H1 (cell line): ENCODE measurements around the gene PLD2. TPM values are rescaled to one million over a fixed set of nuclear protein-coding genes. Genes with fewer than 3 reads are reported as not detected.

ENCODE experiments used
- CTCF ChIA-PET: fragments of 300-600 bp; sonication (Branson Sonifier 250); formaldehyde crosslinking; loops from one replicate; lab custom pipeline; 2021; ENCODE audit not compliant: partially characterized antibody; lab: Charles Lee
- POLR2A ChIA-PET: fragments of 300-600 bp; sonication (Branson Sonifier 250); formaldehyde crosslinking; loops from one replicate; lab custom pipeline; 2021; ENCODE audit warnings: inconsistent platforms; ENCODE audit not compliant: partially characterized antibody; lab: Charles Lee
- DNase-seq, 2 experiments: peaks; one replicate each; pipeline versions ENCODE4 v3.0.0 to v3.0.0-alpha.2; 2010 to 2022; ENCODE audit warnings: low spot score in 2 of 2, low read depth in 1 of 2, mixed read lengths in 1 of 2
- FAIRE-seq: peaks from 2 replicates; lab custom pipeline; 2011; peaks lifted over from hg19 to GRCh38; lab: Jason Lieb, UNC
- H2AFZ ChIP-seq: 2 replicates; pipeline ENCODE4 v1.8.1; 2012; ENCODE audit warnings: low read length, inconsistent platforms
- H2AK5ac ChIP-seq: 2 replicates; pipeline ENCODE4 v1.6.1; 2013; ENCODE audit warnings: low read depth, low read length
- H2BK120ac ChIP-seq: replicated peaks from 2 replicates; pipeline ENCODE3; 2013; ENCODE audit warnings: low read depth, low read length, inconsistent platforms
- H2BK12ac ChIP-seq: 2 replicates; pipeline ENCODE4 v1.6.1; 2013; ENCODE audit warnings: low read depth, low read length
- H2BK15ac ChIP-seq: 2 replicates; pipeline ENCODE4 v1.6.1; 2013; ENCODE audit warnings: low read length
- H2BK20ac ChIP-seq: 2 replicates; pipeline ENCODE4 v1.6.1; 2013; ENCODE audit warnings: low read length
- H2BK5ac ChIP-seq: 2 replicates; pipeline ENCODE4 v1.6.1; 2013; ENCODE audit warnings: low read depth, low read length
- H3K14ac ChIP-seq: 2 replicates; pipeline ENCODE4 v1.6.1; 2013; ENCODE audit warnings: inconsistent platforms; ENCODE audit not compliant: insufficient read length
- H3K18ac ChIP-seq: 2 replicates; pipeline ENCODE4 v1.6.1; 2013; ENCODE audit warnings: low read length; ENCODE audit errors: extremely low read depth
- H3K23ac ChIP-seq: 2 replicates; pipeline ENCODE4 v1.6.1; 2013; ENCODE audit warnings: inconsistent platforms; ENCODE audit not compliant: insufficient read length
- H3K23me2 ChIP-seq: 2 replicates; pipeline ENCODE4 v1.6.1; 2013; ENCODE audit warnings: low read depth, low read length
- H3K27ac ChIP-seq: 2 replicates; pipeline ENCODE4 v1.6.1; 2011; ENCODE audit warnings: low read depth, low read length, inconsistent platforms
- H3K27me3 ChIP-seq, 4 experiments: replicated peaks in 1 of 4; 1 replicate in 1 of 4; 2 replicates in 3 of 4; pipeline versions ENCODE4 v1.6.1 to v1.8.1; 2011 to 2013; ENCODE audit warnings: low read length in 3 of 4, mild to moderate bottlenecking in 3 of 4, inconsistent platforms in 2 of 4, mixed read lengths in 2 of 4, moderate library complexity in 1 of 4; ENCODE audit not compliant: control insufficient read depth in 3 of 4, insufficient read depth in 3 of 4; ENCODE audit errors: extremely low read depth in 1 of 4
- H3K36me3 ChIP-seq, 4 experiments: 2 replicates each; pipeline versions ENCODE4 v1.6.1 to v1.8.1; 2011 to 2013; ENCODE audit warnings: mild to moderate bottlenecking in 4 of 4, low read length in 3 of 4, moderate library complexity in 2 of 4, control low read depth in 1 of 4, inconsistent platforms in 1 of 4; ENCODE audit not compliant: insufficient read depth in 4 of 4, control insufficient read depth in 2 of 4
- H3K4ac ChIP-seq: replicated peaks from 2 replicates; pipeline ENCODE3; 2013; ENCODE audit warnings: low read length, low read depth, mixed read lengths, inconsistent platforms; ENCODE audit not compliant: insufficient read length
- H3K4me1 ChIP-seq, 4 experiments: replicated peaks in 1 of 4; 1 replicate in 1 of 4; 2 replicates in 3 of 4; pipeline versions ENCODE4 v1.6.1 to v1.8.1; 2011 to 2013; ENCODE audit warnings: low read length in 3 of 4, inconsistent platforms in 2 of 4, mixed read lengths in 1 of 4; ENCODE audit not compliant: insufficient read depth in 4 of 4, control insufficient read depth in 3 of 4
- H3K4me2 ChIP-seq, 2 experiments: 2 replicates each; pipeline versions ENCODE4 v1.6.1 to v1.8.1; 2011 to 2013; ENCODE audit warnings: low read depth in 2 of 2, low read length in 2 of 2, control low read depth in 1 of 2, inconsistent platforms in 1 of 2, mild to moderate bottlenecking in 1 of 2; ENCODE audit not compliant: insufficient read depth in 1 of 2
- H3K4me3 ChIP-seq, 4 experiments: fragments of 200-600, 300-600 bp in 1 of 4; sonication (generic), shearing (Covaris generic), sonication (Bioruptor Twin) in 1 of 4; 2 replicates each; pipeline versions ENCODE4 v1.5.1 to v1.8.1; 2011 to 2016; ENCODE audit warnings: low read length in 4 of 4, low read depth in 3 of 4, control low read depth in 2 of 4, inconsistent platforms in 2 of 4, mild to moderate bottlenecking in 2 of 4, mixed read lengths in 1 of 4, moderate library complexity in 1 of 4; ENCODE audit not compliant: insufficient read depth in 2 of 4; ENCODE audit errors: extremely low read depth in 1 of 4
- H3K56ac ChIP-seq: replicated peaks from 2 replicates; pipeline ENCODE3; 2013; ENCODE audit warnings: low read depth, mild to moderate bottlenecking, mixed read lengths, low read length, inconsistent platforms; ENCODE audit not compliant: insufficient read length
- H3K79me1 ChIP-seq: 2 replicates; pipeline ENCODE4 v1.6.1; 2013; ENCODE audit warnings: low read depth, low read length, control low read depth
- H3K79me2 ChIP-seq, 2 experiments: 2 replicates each; pipeline versions ENCODE4 v1.6.1 to v1.8.1; 2012 to 2013; ENCODE audit warnings: low read length in 2 of 2, mild to moderate bottlenecking in 2 of 2, inconsistent platforms in 1 of 2; ENCODE audit not compliant: insufficient read depth in 2 of 2, control insufficient read depth in 1 of 2
- H3K9ac ChIP-seq, 4 experiments: replicated peaks in 1 of 4; 1 replicate in 1 of 4; 2 replicates in 3 of 4; pipeline versions ENCODE4 v1.6.1 to v1.8.1; 2011 to 2013; ENCODE audit warnings: low read depth in 3 of 4, low read length in 3 of 4, control low read depth in 2 of 4, mild to moderate bottlenecking in 2 of 4, moderate library complexity in 2 of 4, inconsistent platforms in 1 of 4; ENCODE audit errors: extremely low read depth in 1 of 4
- H3K9me3 ChIP-seq, 2 experiments: 2 replicates each; pipeline versions ENCODE4 v1.6.1 to v1.8.1; 2012 to 2013; ENCODE audit warnings: mild to moderate bottlenecking in 2 of 2, moderate library complexity in 2 of 2, control low read depth in 1 of 2, inconsistent platforms in 1 of 2, low read depth in 1 of 2, low read length in 1 of 2, mixed read lengths in 1 of 2; ENCODE audit not compliant: insufficient read depth in 2 of 2
- H4K20me1 ChIP-seq, 2 experiments: replicated peaks in 1 of 2; 2 replicates each; pipeline versions ENCODE3 to v1.8.1; 2011 to 2013; ENCODE audit warnings: inconsistent platforms in 2 of 2, low read length in 2 of 2, mild to moderate bottlenecking in 1 of 2; ENCODE audit not compliant: insufficient read depth in 2 of 2, control insufficient read depth in 1 of 2
- H4K5ac ChIP-seq: 2 replicates; pipeline ENCODE4 v1.6.1; 2013; ENCODE audit warnings: low read length, low read depth, mixed read lengths, inconsistent platforms; ENCODE audit not compliant: insufficient read length
- H4K8ac ChIP-seq: 2 replicates; pipeline ENCODE4 v1.8.0; 2013; ENCODE audit warnings: mild to moderate bottlenecking, moderate library complexity, low read length, inconsistent platforms; ENCODE audit not compliant: insufficient read depth; ENCODE audit errors: extremely low read depth
- H4K91ac ChIP-seq: replicated peaks from 2 replicates; pipeline ENCODE3; 2013; ENCODE audit warnings: low read length, mixed read lengths, inconsistent platforms; ENCODE audit not compliant: insufficient read length
- KDM4A ChIP-seq: IDR thresholded peaks from one replicate; pipeline ENCODE4 v1.7.1; 2012; ENCODE audit warnings: low read depth, mild to moderate bottlenecking, moderate library complexity, low read length, inconsistent platforms; ENCODE audit not compliant: severe bottlenecking
- RAD21 ChIP-seq, 2 experiments: IDR thresholded peaks in 1 of 2; conservative IDR thresholded peaks in 1 of 2; 2 replicates each; pipeline ENCODE4 v1.6.1; 2011; ENCODE audit warnings: low read depth in 2 of 2, low read length in 2 of 2, improper control_type of control experiment in 1 of 2, inconsistent platforms in 1 of 2, mild to moderate bottlenecking in 1 of 2, moderate library complexity in 1 of 2
- RXRA ChIP-seq: IDR thresholded peaks from 2 replicates; pipeline ENCODE4 v1.6.1; 2011; ENCODE audit warnings: low read depth, mild to moderate bottlenecking, low read length, moderate library complexity; ENCODE audit not compliant: insufficient read depth
- SIRT6 ChIP-seq: IDR thresholded peaks from one replicate; pipeline ENCODE4 v1.7.1; 2012; ENCODE audit warnings: low read length, inconsistent platforms
- TBP ChIP-seq: IDR thresholded peaks from 2 replicates; pipeline ENCODE4 v1.6.1; 2011; ENCODE audit warnings: low read depth, low read length, improper control_type of control experiment
- ZNF274 ChIP-seq: IDR thresholded peaks from 2 replicates; pipeline ENCODE4 v1.7.0; 2012; ENCODE audit warnings: low read length, borderline replicate concordance; ENCODE audit errors: extremely low read depth
- WGBS, 2 experiments: shearing (Covaris generic) in 1 of 2; methylation state at CpG; one replicate each; pipeline versions ENCODE4 v1.1.6 to v1.1.7; 2013 to 2015; ENCODE audit warnings: low lambda C conversion rate in 2 of 2, mixed read lengths in 2 of 2, inconsistent platforms in 1 of 2, low coverage in 1 of 2, missing lambda C conversion rate in 1 of 2; ENCODE audit not compliant: insufficient replicate concordance in 2 of 2, insufficient coverage in 1 of 2, insufficient read length in 1 of 2; ENCODE audit errors: extremely low coverage in 1 of 2, missing lambda C conversion rate in 1 of 2; 5-methylcytosine and 5-hydroxymethylcytosine counted together
- polyA plus RNA-seq, 7 experiments: library from polyadenylated mRNA; depleted of rRNA in 3 of 7; stranded (reverse) in 5 of 7; unstranded in 2 of 7; fragments of >200 nt in 5 of 7; fragments of 200-250 nt in 2 of 7; gene quantifications; 1 replicate in 5 of 7; 2 replicates in 1 of 7; 4 replicates in 1 of 7; pipeline versions ENCODE4 v1.2.1 to v1.2.3, GENCODE V29; 2011 to 2013; ENCODE audit warnings: missing spikeins in 2 of 7, mixed read lengths in 2 of 7
- total RNA-seq: library from RNA; stranded (reverse); fragmentation: NEBNext Ultra II Directional; extraction: Animal tissue kit (Norgen Biotek cat#: 25700); gene quantifications from 2 replicates; pipeline ENCODE4 v1.2.1, GENCODE V29; 2021
- TF ChIP-seq, protein P1 (sequence below): IDR thresholded peaks from 2 replicates; pipeline ENCODE4 v1.6.1; 2012; ENCODE audit warnings: low read length, inconsistent platforms

Gene PLD2
- total and polyA plus RNA-seq, 2 of the 8 experiments (the other 6 are each of a cell fraction or from before 2014, with no cell fraction given): 44.3 to 48.4 TPM

DNA sequence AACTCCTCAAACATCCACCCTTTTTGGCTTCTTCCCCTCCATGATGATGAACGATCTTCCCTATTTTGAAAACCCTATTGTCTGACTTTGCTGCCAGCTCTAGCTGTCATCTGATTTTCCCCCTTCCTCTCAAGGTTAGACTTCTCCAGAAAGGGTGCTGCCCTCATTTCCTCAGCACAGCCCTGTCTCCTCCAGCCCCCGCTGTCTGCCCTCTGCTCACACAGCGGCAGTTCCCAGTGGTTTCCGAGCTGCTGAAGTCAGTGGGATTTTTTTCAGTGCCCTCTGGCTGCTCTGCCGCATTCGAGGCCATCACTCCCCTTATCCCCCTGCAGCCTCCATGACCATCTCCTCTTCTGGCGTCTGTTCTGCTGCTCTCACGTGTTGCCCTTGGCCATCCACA is 65.8 kb downstream of the PLD2 start:
- CTCF ChIA-PET: interaction anchor here (1.2 to 1.4 kb wide), 3 partner anchors 8 to 24 kb away, joined by 3 read pairs; no protein-coding TSS in a partner anchor
- Histone ChIP-seq H2AFZ (no peak overlapping the region), H2AK5ac (no peak overlapping the region), H3K14ac (no peak overlapping the region), H2BK5ac (no peak overlapping the region), H3K79me2 (peaks cover 0 to 2% of the 10 kb centered on the region in 2 experiments; a peak in 1 of 4 replicates), H3K9me3 (no peaks in the 10 kb centered on the region), H3K9ac (0 out of 7 replicates have a peak overlapping the region, but pooled peaks of 1 of the 4 experiments have one; percentile 10), H3K4me3 (no peak overlapping the region), H3K18ac (no peak overlapping the region), H3K4ac (no peak overlapping the region), H3K27me3 (no peaks in the 10 kb centered on the region), H3K79me1 (peaks cover 3% of the 10 kb centered on the region; the same call in 1 of the 2 replicates), H4K20me1 (no peaks in the 10 kb centered on the region), H3K23ac (no peak overlapping the region), H2BK120ac (no peak overlapping the region), H4K8ac (no peak overlapping the region), H3K23me2 (no peaks in the 10 kb centered on the region), H2BK15ac (no peak overlapping the region), H3K56ac (no peak overlapping the region), H4K5ac (no peak overlapping the region), H2BK20ac (no peak overlapping the region), H4K91ac (no peak overlapping the region), H3K36me3 (no peaks in the 10 kb centered on the region), H2BK12ac (no peak overlapping the region), H3K27ac (no peak overlapping the region), H3K4me1 (peaks cover 0 to 7% (median 4%) of the 10 kb centered on the region in 4 experiments; a peak in 6 of 7 replicates), H3K4me2 (no peak overlapping the region; a peak in 1 of 4 replicates)
- FAIRE-seq: no peak
- 63% methylated on average over 8 of the region's 8 CpGs; no CpG with 5 or more reads in 1 of the 2 experiments for WGBS, 2 experiments
- POLR2A ChIA-PET: interaction anchor here (0.7 to 1.5 kb wide), 3 partner anchors 13 to 64 kb away, joined by 3 to 5 read pairs (median 3); partner anchors contain the start of gene C17orf107
- TF ChIP-seq SIRT6: no peak
- no peak for TF ChIP-seq RAD21 (IDR thresholded peaks at IDR 0.05 in 1 of 2, conservative IDR thresholded peaks at IDR 0.05 in 1 of 2; ENCODE audit: low read depth in 2 of 2, low read length in 2 of 2)
- no peak for TF ChIP-seq KDM4A
- TF ChIP-seq, protein P1, sequence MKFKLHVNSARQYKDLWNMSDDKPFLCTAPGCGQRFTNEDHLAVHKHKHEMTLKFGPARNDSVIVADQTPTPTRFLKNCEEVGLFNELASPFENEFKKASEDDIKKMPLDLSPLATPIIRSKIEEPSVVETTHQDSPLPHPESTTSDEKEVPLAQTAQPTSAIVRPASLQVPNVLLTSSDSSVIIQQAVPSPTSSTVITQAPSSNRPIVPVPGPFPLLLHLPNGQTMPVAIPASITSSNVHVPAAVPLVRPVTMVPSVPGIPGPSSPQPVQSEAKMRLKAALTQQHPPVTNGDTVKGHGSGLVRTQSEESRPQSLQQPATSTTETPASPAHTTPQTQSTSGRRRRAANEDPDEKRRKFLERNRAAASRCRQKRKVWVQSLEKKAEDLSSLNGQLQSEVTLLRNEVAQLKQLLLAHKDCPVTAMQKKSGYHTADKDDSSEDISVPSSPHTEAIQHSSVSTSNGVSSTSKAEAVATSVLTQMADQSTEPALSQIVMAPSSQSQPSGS: no peak
- TF ChIP-seq TBP: no peak
- TF ChIP-seq ZNF274: no peak
- no peak for TF ChIP-seq RXRA
- DNase-seq: no peak
